ENCODE results near the gene PARP4.
"Not testable (repeated sequence)": the region's sequence is repeated elsewhere in the genome, so short reads cannot be mapped to it uniquely, and the experiment has no call there.

GRCh38 chr13:24486017-24486657 lies 26.4 kb downstream of the PARP4 start:
- TF ChIP-seq CTCF, POLR2AphosphoS5, POLR2A (IDR thresholded peaks at IDR 0.05): not testable (repeated sequence)
